ENCODE data around the gene CLDN17.

DNA sequence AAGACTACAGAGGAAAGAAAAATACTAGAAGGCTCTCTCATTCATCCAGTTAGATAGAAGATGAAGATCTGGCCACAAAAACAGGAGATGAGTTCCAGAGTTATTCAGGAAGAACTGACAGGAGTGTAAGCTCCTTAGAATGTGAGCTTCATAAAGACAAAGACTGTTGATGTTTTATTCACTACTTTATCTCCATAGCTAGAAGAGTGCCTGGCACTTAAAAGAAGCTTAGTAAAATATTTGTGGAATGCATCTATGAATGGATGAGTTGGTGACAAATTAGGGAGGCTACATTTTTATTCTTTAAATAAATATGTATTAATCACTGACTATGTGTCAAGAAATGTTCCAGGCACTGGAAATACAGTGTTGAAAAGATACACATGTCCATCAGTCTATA is 13.8 kb downstream of the CLDN17 start:
- TF ChIP-seq, protein P1, sequence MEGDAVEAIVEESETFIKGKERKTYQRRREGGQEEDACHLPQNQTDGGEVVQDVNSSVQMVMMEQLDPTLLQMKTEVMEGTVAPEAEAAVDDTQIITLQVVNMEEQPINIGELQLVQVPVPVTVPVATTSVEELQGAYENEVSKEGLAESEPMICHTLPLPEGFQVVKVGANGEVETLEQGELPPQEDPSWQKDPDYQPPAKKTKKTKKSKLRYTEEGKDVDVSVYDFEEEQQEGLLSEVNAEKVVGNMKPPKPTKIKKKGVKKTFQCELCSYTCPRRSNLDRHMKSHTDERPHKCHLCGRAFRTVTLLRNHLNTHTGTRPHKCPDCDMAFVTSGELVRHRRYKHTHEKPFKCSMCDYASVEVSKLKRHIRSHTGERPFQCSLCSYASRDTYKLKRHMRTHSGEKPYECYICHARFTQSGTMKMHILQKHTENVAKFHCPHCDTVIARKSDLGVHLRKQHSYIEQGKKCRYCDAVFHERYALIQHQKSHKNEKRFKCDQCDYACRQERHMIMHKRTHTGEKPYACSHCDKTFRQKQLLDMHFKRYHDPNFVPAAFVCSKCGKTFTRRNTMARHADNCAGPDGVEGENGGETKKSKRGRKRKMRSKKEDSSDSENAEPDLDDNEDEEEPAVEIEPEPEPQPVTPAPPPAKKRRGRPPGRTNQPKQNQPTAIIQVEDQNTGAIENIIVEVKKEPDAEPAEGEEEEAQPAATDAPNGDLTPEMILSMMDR (IDR thresholded peaks at IDR 0.05): no peak
- no peak for TF ChIP-seq SIN3A (IDR thresholded peaks at IDR 0.05; ENCODE audit: borderline replicate concordance, insufficient read depth, low read depth, low read length)

Measured in Panc1 (cell line).